DMS53 (cell line): Measurements from ENCODE around the gene YPEL4.
"Not testable (repeated sequence)": the region's sequence is repeated elsewhere in the genome, so short reads cannot be mapped to it uniquely, and the experiment has no call there.

ENCODE experiments used
- DNase-seq: peaks from one replicate; lab custom pipeline; 2025; lab: John Stamatoyannopoulos, UW

YPEL4 gene, protein sequence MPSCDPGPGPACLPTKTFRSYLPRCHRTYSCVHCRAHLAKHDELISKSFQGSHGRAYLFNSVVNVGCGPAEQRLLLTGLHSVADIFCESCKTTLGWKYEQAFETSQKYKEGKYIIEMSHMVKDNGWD

GRCh38 chr11:57649826-57650738, at the start of gene YPEL4:
TSS of gene YPEL4 (minus strand) at chr11:57649912. CDS start at chr11:57647107, 2,805 bp downstream.
- peak; percentile 63 for DNase-seq

DNA sequence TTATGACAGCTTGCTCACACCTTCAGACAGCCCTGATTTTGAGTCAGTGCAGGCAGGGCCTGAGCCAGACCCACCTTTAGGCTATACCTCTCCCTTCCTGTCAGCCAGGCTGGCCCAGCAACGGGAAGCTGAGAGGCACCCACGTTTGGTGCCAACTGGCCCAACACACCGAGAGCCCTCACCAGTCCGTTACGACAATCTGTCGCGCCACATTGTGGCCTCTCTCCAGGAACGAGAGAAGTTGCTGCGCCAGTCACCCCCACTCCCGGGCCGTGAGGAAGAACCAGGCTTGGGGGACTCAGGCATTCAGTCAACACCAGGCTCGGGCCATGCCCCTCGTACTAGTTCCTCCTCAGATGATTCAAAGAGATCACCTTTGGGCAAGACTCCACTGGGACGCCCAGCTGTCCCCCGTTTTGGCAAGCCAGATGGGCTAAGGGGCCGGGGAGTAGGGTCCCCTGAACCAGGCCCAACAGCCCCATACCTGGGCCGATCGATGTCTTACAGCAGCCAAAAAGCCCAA, 49.2 kb upstream of the YPEL4 start:
- DNase-seq: no peak

- not testable (repeated sequence) for DNase-seq
Measured at GRCh38 chr11:57690474-57690873, 40.8 kb upstream of the YPEL4 start.

GRCh38 chr11:57681168-57681567, 31.5 kb upstream of the YPEL4 start:
- no peak for DNase-seq

DNA sequence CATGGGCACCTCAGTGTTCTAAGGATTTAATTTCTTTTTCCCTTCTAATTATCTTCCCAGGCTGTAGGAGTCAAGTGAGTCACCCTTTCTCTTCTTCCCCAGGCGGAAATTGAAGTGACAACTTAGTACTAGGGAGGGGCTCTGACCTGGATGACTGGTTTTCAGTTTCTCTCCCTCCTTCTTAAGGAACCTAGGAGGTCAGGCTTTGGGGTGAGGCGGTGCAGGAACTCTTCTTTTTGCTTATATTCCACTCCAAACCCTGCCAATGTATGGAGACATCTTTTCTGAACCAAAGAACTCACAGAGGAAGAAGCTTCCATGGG, 30.8 kb upstream of the YPEL4 start:
- DNase-seq: no peak

GRCh38 chr11:57679396-57679795, 29.7 kb upstream of the YPEL4 start:
- DNase-seq: no peak

DNA sequence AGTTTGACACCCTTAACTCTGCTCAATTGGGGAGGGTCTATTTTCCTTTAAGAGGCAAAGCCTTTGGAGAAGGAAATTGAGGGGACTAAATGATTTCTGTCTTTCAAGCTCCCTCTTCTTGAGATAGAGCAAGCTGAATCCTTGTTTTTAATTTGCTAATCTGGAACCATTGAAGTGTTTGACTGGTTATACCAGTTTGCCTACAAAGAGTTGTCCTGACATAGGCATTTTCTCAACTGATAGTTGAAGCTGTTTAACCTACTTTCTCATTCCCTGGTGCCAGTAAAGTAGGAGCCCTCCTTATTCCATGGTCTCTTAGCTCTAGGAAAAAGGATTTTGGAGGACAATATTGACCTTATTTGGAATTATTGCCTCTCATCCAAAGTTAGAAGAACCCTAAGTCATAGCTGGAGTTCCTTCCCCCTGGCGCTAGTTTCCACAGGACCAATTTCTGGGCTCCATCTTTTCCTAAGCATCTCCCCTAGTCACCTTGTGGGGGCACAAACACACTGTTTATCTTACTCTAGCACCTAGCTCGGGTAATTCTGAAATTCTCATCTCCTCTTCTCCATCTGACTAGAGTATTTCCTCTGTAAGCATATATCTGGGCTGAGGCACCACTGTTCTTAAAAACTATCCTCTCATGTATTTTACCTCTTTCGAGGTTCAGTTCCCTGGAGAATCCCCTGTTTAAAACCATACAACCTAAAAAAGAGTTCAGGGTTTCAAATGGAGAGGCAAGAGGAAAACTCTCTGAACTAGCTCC, 25.6 kb upstream of the YPEL4 start:
- DNase-seq: peak; percentile 17

DNA sequence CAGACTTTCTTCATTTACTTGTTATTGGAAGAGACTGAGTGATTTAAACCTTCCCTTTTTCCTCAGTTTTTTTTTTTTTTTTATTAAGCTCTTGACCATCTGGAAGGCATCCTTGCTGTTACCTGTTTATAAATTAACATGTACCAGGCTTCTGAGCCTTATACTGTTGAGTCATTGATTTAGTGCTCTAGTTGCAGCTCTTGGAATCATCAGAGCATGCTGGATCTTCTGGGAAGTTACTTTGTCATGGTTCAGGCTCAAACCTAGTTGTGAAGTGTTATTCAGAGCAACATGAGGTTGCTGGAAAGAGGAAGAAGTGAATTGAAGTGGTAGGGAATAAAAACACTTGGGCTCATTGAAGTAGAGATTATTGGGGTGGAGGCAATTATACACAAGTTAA, 24.5 kb upstream of the YPEL4 start:
- DNase-seq: no peak

GRCh38 chr11:57668434-57668782, 18.7 kb upstream of the YPEL4 start:
- DNase-seq: peak; percentile 41

- DNase-seq: peak; percentile 95
Measured at GRCh38 chr11:57667736-57668433, 18.2 kb upstream of the YPEL4 start, which contains the start of gene ZDHHC5. TSS of gene ZDHHC5 (plus strand) at chr11:57668114. CDS start at chr11:57673091, 4,977 bp downstream.

DNA sequence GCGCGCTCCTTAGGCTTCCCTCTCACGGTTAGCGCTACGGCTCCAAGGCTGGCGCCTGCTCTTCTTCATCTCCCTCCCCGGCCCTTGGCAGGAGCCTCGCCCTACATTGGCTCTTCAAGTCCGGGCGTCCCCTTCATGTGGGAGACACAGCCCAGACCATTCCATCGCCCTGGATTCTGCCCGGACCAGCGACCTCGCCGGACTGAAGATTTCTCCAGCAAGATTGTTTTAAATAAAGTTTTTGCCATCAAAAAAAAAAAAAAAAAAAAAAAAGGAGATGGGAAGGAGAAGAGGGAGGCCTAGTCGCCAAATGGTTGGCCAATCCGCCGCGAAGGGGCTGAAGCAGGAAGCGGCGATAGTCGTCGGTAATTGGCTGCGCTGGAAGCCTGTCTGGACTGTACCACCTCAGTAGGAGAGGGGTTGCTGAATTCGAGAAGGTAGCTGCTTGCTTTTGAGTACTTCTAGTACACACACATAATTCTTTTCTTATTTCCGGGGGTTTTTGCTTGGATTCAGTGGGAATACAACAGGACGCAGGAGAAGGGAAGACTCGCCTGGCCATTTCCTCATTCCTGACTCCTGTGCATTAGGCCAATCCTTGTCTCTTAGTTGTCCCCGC, 17.5 kb upstream of the YPEL4 start:
- peak; percentile 92 for DNase-seq

- no peak for DNase-seq
Measured at GRCh38 chr11:57663975-57664374, 14.3 kb upstream of the YPEL4 start.

DNA sequence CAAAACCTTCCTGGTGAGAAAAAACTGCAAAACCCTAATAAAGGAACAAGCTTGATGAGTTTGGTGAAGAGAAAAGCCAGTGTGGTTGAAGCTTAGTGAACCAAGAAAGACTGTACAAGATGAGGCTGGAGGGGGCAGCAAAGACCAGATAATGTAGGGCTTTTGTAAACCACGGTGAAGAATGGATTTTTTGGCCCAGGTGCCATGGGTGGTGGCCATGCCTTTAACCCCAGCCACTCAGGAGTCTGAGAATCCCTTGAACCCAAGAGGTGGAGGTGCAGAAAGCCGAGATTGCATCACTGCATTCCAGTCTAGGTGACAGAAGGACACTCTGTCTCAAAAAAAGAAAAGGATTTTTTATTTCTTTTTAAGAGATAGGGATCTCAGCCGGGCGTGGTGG, 13.2 kb upstream of the YPEL4 start:
- DNase-seq: no peak

GRCh38 chr11:57659669-57660068, 10.0 kb upstream of the YPEL4 start:
- no peak for DNase-seq

DNA sequence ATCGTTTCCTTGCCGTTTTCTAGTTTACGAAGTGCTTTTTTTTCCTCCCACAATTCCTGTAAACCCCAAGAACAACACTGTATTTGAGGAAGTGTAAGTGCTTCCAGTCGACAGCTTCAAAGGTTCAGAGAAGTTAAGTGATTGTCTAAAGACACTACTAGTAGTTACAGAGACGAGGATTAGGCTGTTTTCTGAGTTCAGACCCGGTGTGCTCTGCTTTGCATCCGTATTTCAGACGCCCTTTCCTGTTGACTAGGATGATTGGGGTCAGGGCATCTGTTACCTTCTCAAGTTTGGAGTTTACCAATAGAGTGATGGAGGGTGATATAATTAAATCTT, 8.3 kb upstream of the YPEL4 start:
- no peak for DNase-seq

GRCh38 chr11:57657194-57658022, 7.7 kb upstream of the YPEL4 start, which contains the start of gene CLP1:
TSS of gene CLP1 (plus strand) at chr11:57657762. CDS start at chr11:57659477, 1,715 bp downstream.
- peak; percentile 95 for DNase-seq

GRCh38 chr11:57656885-57657193, 7.1 kb upstream of the YPEL4 start:
- DNase-seq: peak; percentile 33

- DNase-seq: no peak
Measured at GRCh38 chr11:57653163-57653562, 3.5 kb upstream of the YPEL4 start.

DNA sequence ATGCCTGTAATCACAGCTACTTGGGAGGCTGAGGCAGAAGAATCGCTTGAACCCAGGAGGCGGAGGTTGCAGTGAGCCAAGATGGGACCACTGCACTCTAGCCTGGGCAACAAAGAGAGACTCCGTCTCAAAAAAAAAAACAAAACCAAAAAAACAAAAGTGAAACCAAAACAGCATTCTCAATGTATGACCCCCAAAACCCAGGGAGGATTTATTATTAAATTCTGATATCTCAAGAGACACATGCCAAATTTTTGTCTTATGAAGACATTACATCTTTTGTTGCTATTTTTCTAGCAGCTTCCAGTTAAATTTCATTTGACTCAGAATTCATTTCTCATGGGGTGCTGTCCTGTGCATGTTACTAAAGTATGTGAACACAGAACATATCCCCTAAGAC, 3.0 kb upstream of the YPEL4 start:
- no peak for DNase-seq

DNA sequence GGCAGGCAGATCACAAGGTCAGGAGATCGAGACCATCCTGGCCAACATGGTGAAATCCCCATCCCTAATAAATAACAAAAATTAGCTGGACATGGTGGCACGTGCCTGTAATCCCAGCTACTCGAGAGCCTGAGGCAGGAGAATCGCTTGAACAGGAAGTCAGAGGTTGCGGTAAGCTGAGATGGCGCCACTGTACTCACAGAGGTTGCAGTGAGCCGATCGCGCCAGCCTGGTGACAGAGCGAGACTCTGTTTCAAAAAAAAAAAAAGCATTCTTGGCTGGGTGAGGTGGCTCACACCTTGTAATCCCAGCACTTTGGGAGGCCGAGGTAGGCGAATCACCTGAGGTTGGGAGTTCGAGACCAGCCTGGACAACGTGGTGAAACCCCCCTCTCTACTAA, 2.5 kb upstream of the YPEL4 start:
- peak; percentile 1 for DNase-seq

DNA sequence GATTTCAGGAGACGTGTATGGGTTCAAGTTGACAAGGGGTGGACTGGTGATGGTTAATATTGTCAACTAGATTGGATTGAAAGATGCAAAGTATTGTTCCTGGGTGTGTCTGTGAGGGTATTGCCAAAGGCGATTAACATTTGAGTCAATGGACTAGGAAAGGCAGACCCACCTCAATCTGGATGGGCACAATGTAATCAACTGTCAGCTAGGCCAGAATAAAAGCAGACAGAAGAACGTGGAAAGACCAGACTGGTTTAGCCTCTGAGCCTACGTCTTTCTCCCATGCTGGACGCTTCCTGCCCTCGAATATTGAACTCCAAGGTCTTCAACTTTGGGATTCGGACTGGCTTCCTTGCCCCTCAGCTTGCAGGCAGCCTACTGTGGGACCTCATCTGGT, 1.7 kb upstream of the YPEL4 start:
- DNase-seq: no peak
